ENCODE measurements around the gene NHSL2.
"Not testable (repeated sequence)": the region's sequence is repeated elsewhere in the genome, so short reads cannot be mapped to it uniquely, and the experiment has no call there.

The NHSL2 gene

GRCh38 chrX:71922686-71923085 lies 12.0 kb downstream of the NHSL2 start:
- no peak for DNase-seq (ENCODE audit: low read depth in 2 of 2, low spot score in 1 of 2)

GRCh38 chrX:71923516-71923915 lies 12.9 kb downstream of the NHSL2 start:
- DNase-seq (ENCODE audit: low read depth in 2 of 2, low spot score in 1 of 2) = no peak

- DNase-seq (ENCODE audit: low read depth in 2 of 2, low spot score in 1 of 2) = no peak
These were observed 16.4 kb downstream of the NHSL2 start for GRCh38 chrX:71927040-71927439.

- DNase-seq (ENCODE audit: low read depth in 2 of 2, low spot score in 1 of 2) = no peak
These were observed 18.2 kb downstream of the NHSL2 start for GRCh38 chrX:71928856-71929255.

GRCh38 chrX:71930298-71930697 lies 19.7 kb downstream of the NHSL2 start:
- no peak for DNase-seq (ENCODE audit: low read depth in 2 of 2, low spot score in 1 of 2)

- DNase-seq (ENCODE audit: low read depth in 2 of 2, low spot score in 1 of 2) = no peak
These were observed 24.8 kb downstream of the NHSL2 start for GRCh38 chrX:71935476-71935875.

- DNase-seq (ENCODE audit: low read depth in 2 of 2, low spot score in 1 of 2) = no peak
These were observed 26.0 kb downstream of the NHSL2 start for GRCh38 chrX:71936632-71937031.

GRCh38 chrX:71938371-71938770 lies 27.7 kb downstream of the NHSL2 start:
- DNase-seq (ENCODE audit: low read depth in 2 of 2, low spot score in 1 of 2) = no peak

GRCh38 chrX:71941145-71941544 lies 30.5 kb downstream of the NHSL2 start:
- DNase-seq (ENCODE audit: low read depth in 2 of 2, low spot score in 1 of 2) = no peak

GRCh38 chrX:71941776-71942175 lies 31.1 kb downstream of the NHSL2 start:
- DNase-seq (ENCODE audit: low read depth in 2 of 2, low spot score in 1 of 2) = no peak

GRCh38 chrX:71944369-71944768 lies 33.7 kb downstream of the NHSL2 start:
- DNase-seq (ENCODE audit: low read depth in 2 of 2, low spot score in 1 of 2) = no peak

GRCh38 chrX:71945237-71945805 lies 34.7 kb downstream of the NHSL2 start:
- DNase-seq (ENCODE audit: low read depth in 2 of 2, low spot score in 1 of 2) = no peak

GRCh38 chrX:71949363-71949762 lies 38.7 kb downstream of the NHSL2 start:
- no peak for DNase-seq (ENCODE audit: low read depth in 2 of 2, low spot score in 1 of 2)

- no peak for DNase-seq (ENCODE audit: low read depth in 2 of 2, low spot score in 1 of 2)
These were observed 39.3 kb downstream of the NHSL2 start for GRCh38 chrX:71949844-71950445.

- DNase-seq (ENCODE audit: low read depth in 2 of 2, low spot score in 1 of 2) = no peak
These were observed 42.7 kb downstream of the NHSL2 start for GRCh38 chrX:71953391-71953790.

GRCh38 chrX:71953946-71954345 lies 43.3 kb downstream of the NHSL2 start:
- DNase-seq (ENCODE audit: low read depth in 2 of 2, low spot score in 1 of 2) = no peak

- no peak for DNase-seq (ENCODE audit: low read depth in 2 of 2, low spot score in 1 of 2)
These were observed 43.8 kb downstream of the NHSL2 start for GRCh38 chrX:71954458-71954857.

- no peak for DNase-seq (ENCODE audit: low read depth in 2 of 2, low spot score in 1 of 2)
These were observed 45.0 kb downstream of the NHSL2 start for GRCh38 chrX:71955530-71956120.

- no peak for DNase-seq (ENCODE audit: low read depth in 2 of 2, low spot score in 1 of 2)
These were observed 47.6 kb downstream of the NHSL2 start for GRCh38 chrX:71958281-71958675.

GRCh38 chrX:71964184-71964583 lies 53.5 kb downstream of the NHSL2 start:
- not testable (repeated sequence) for DNase-seq (ENCODE audit: low read depth in 2 of 2, low spot score in 1 of 2)

- DNase-seq (ENCODE audit: low read depth in 2 of 2, low spot score in 1 of 2) = no peak
These were observed 64.3 kb downstream of the NHSL2 start for GRCh38 chrX:71974916-71975315.

- no peak for DNase-seq (ENCODE audit: low read depth in 2 of 2, low spot score in 1 of 2)
These were observed 66.1 kb downstream of the NHSL2 start for GRCh38 chrX:71976753-71977152.

GRCh38 chrX:71978164-71978563 lies 67.5 kb downstream of the NHSL2 start:
- DNase-seq (ENCODE audit: low read depth in 2 of 2, low spot score in 1 of 2) = no peak

Measured in stimulated activated CD8-positive, alpha-beta memory T cell treated with anti-CD3 and anti-CD28 coated beads, Interleukin-4, amount 100 ng/mL, for 1 hour (primary cell).